Loucy (cell line): ENCODE results near the gene P2RY8.
"Not testable (repeated sequence)": the region's sequence is repeated elsewhere in the genome, so short reads cannot be mapped to it uniquely, and the experiment has no call there.

Experiments
- H2AFZ ChIP-seq: fragments of 200-600 bp; sonication (generic); 2 replicates; pipeline ENCODE4 v1.6.0; 2016; ENCODE audit warnings: antibody characterized with exemption, mild to moderate bottlenecking, low read length, moderate library complexity
- H3F3A ChIP-seq: fragments of 200-600 bp; 2 replicates; pipeline ENCODE4 v1.6.0; 2016; ENCODE audit warnings: antibody characterized with exemption, low read depth, mild to moderate bottlenecking
- H3K27me3 ChIP-seq: fragments of 200-600 bp; sonication (generic); 2 replicates; pipeline ENCODE4 v1.6.1; 2014; ENCODE audit warnings: low read length, mild to moderate bottlenecking; ENCODE audit not compliant: insufficient read depth, poor library complexity, severe bottlenecking
- H3K36me3 ChIP-seq: fragments of 200-600 bp; sonication (generic); 2 replicates; pipeline ENCODE4 v1.6.1; 2016; ENCODE audit warnings: low read length; ENCODE audit not compliant: insufficient read depth
- H3K4me1 ChIP-seq: fragments of 200-600 bp; sonication (generic); 2 replicates; pipeline ENCODE4 v1.5.1; 2014; ENCODE audit warnings: low read length, mild to moderate bottlenecking; ENCODE audit not compliant: insufficient read depth, poor library complexity, severe bottlenecking
- H3K4me2 ChIP-seq: fragments of 200-600 bp; sonication (generic); 2 replicates; pipeline ENCODE4 v1.6.0; 2014; ENCODE audit warnings: antibody characterized with exemption, low read length, low read depth, mild to moderate bottlenecking; ENCODE audit not compliant: poor library complexity, severe bottlenecking
- H3K4me3 ChIP-seq: fragments of 200-600 bp; sonication (generic); 2 replicates; pipeline ENCODE4 v1.5.1; 2014; ENCODE audit warnings: low read length, mild to moderate bottlenecking, mixed read lengths; ENCODE audit not compliant: poor library complexity, severe bottlenecking
- H3K79me2 ChIP-seq: fragments of 200-600 bp; sonication (generic); 2 replicates; pipeline ENCODE4 v1.6.1; 2014; ENCODE audit warnings: low read length; ENCODE audit not compliant: insufficient read depth
- H3K9ac ChIP-seq: fragments of 200-600 bp; sonication (generic); 2 replicates; pipeline ENCODE4 v1.6.0; 2014; ENCODE audit warnings: mild to moderate bottlenecking, low read depth, low read length, moderate library complexity; ENCODE audit not compliant: poor library complexity, severe bottlenecking
- H3K9me2 ChIP-seq: fragments of 200-600 bp; sonication (generic); replicated peaks from 2 replicates; pipeline ENCODE4 v1.6.1; 2016; ENCODE audit warnings: low read depth, low read length, mixed read lengths
- H3K9me3 ChIP-seq: fragments of 200-600 bp; sonication (generic); 2 replicates; pipeline ENCODE4 v1.6.1; 2014; ENCODE audit warnings: mild to moderate bottlenecking, antibody characterized with exemption, low read length, low read depth; ENCODE audit not compliant: insufficient read depth
- H4K20me1 ChIP-seq: fragments of 200-600 bp; sonication (generic); 2 replicates; pipeline ENCODE4 v1.6.0; 2014; ENCODE audit warnings: antibody characterized with exemption, low read length, mild to moderate bottlenecking; ENCODE audit not compliant: insufficient read depth, poor library complexity, severe bottlenecking
- CTCF ChIP-seq: fragments of 200-600 bp; sonication (generic); conservative IDR thresholded peaks from 2 replicates; pipeline ENCODE4 v1.5.1; 2014; ENCODE audit warnings: mild to moderate bottlenecking, antibody characterized with exemption, low read length
- EZH2phosphoT487 ChIP-seq: fragments of 200-600 bp; IDR thresholded peaks from 2 replicates; pipeline ENCODE4 v1.6.1; 2018; ENCODE audit warnings: antibody characterized with exemption, mild to moderate bottlenecking, moderate library complexity, borderline replicate concordance

Gene P2RY8

DNA sequence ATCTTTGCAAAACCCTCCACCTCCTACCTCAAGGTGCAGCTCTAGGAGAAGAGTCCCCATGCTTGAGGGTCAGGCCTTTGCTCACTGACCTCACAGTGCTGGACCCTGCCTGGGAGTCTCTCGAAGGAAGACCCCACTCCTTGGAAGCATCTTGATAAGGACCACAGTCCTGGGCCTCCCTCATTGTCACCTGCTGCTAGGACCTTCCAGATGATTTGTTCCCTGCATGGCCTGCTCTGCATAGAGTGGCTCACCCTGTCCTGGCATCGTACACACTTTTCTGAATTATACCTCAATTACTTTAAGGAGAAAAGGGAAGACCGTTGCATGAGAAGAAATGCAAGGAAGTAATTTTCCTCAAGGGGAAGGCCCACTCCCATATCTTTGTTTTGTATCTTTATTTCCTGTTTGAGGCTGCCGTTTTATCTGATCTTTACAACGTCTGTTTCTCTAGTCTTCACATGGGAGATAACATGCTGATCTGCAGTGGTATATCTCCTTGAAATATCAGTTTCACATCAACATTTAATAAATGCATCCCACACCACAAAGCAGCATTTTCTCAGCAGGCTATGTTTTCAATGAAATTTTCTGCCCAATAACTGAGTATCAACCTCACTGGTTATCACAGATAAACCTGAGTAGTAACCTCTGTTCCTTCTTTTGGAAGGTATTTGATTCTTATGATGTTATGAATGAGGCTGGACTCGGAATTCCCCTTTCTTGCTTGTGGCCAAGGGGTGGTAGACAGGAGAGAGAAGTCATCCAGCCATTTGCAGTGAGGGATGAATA lies 39.4 kb upstream of the P2RY8 start:
- H3K9me3 ChIP-seq, result no peaks in the 10 kb centered on the region

DNA sequence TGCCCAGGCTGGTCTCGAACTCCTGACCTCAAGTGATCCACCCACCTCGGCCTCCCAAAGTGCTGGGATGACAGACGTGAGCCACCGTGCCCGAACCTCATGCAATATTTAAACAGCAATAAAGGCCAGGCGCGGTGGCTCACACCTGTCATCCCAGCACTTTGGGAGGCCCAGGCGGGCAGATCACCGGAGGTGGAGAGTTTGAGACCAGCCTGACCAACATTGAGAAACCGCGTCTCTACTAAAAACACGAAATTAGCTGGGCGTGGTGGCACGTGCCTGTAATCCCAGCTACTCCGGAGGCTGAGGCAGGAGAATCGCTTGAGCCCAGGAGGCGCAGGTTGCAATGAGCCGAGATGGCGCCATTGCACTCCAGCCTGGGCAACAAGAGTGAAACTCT lies 37.2 kb upstream of the P2RY8 start:
- not testable (repeated sequence) for H3K36me3 ChIP-seq, H3K9me3 ChIP-seq, H3K4me2 ChIP-seq, H4K20me1 ChIP-seq, H3K9me2 ChIP-seq, H3K27me3 ChIP-seq, H2AFZ ChIP-seq, H3K9ac ChIP-seq, H3K4me3 ChIP-seq
- H3K4me1 ChIP-seq, result peaks cover 50% of the 10 kb centered on the region
- peaks cover 11% of the 10 kb centered on the region; the same call in 1 of the 2 replicates for H3K79me2 ChIP-seq
- H3F3A ChIP-seq, result peaks cover 18% of the 10 kb centered on the region

More for the DNA sequence above, 39.4 kb upstream of the P2RY8 start:
- peaks cover 8% of the 10 kb centered on the region; the same call in 1 of the 2 replicates for H3F3A ChIP-seq
- peak overlapping the region; percentile 60 for H3K9ac ChIP-seq
- H4K20me1 ChIP-seq, result no peaks in the 10 kb centered on the region
- peak overlapping the region; percentile 61; the same call in 1 of the 2 replicates for H2AFZ ChIP-seq
- H3K4me2 ChIP-seq, result peak overlapping the region; percentile 71
- no peak for TF ChIP-seq EZH2phosphoT487
- no peak for TF ChIP-seq CTCF
- peaks cover 11% of the 10 kb centered on the region; the same call in 1 of the 2 replicates for H3K79me2 ChIP-seq
- no peaks in the 10 kb centered on the region for H3K9me2 ChIP-seq
- no peaks in the 10 kb centered on the region for H3K36me3 ChIP-seq
- H3K4me3 ChIP-seq, result peak overlapping the region; percentile 53
- no peaks in the 10 kb centered on the region for H3K27me3 ChIP-seq
- peaks cover 40% of the 10 kb centered on the region for H3K4me1 ChIP-seq

DNA sequence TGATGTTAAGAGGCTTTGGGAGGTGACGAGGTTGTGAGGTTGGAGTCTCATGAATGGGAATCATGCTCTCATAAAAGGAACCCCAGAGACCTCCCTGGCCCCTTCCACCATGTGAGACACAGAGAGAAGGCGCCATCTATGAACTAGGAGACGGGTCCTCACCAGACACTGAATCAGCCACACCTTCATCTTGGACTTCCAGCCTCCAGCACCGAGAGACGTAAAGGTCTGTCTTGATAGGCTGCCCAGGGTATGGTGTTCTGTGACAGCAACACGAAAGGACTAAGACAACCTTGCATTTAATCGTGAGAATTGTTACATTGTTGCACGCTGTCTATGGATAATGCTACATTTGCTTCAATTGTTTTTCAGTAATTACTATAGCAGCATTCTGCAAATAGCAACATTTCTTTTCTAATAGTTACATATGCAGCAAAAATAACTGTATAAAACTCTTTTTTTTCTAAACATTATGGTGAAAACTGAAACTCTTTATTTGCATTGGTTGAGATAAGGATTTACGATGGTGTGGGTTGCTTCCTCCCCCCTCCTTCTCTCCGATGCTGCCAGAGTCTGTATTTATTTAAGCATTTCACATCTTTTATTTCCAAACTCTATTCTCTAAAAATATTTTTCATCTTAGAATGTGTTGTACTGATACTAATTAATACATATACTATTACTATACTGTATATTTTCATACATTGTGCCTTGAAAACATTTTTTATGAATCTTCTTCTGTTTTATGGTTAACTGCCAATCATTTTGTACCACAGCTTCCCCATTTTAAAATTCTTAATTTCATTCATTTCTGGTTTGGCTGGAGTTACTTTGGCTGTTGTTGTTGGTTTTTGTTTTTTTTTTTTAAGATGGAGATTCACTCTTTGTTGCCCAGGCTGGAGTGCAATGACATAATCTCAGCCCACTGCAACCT lies 28.0 kb upstream of the P2RY8 start:
- Histone ChIP-seq H3K9me3 (no peaks in the 10 kb centered on the region), H3K4me3 (peak overlapping the region; percentile 69), H3F3A (peaks cover 4% of the 10 kb centered on the region), H3K9ac (peak overlapping the region; percentile 69), H3K27me3 (no peaks in the 10 kb centered on the region), H3K4me2 (peak overlapping the region; percentile 74), H2AFZ (peak overlapping the region; percentile 78), H3K79me2 (no peaks in the 10 kb centered on the region), H3K36me3 (no peaks in the 10 kb centered on the region), H3K9me2 (no peaks in the 10 kb centered on the region), H3K4me1 (peaks cover 14% of the 10 kb centered on the region), H4K20me1 (no peaks in the 10 kb centered on the region)
- no peak for TF ChIP-seq EZH2phosphoT487
- TF ChIP-seq CTCF, result no peak

- not testable (repeated sequence) for H3K36me3 ChIP-seq, H3K9ac ChIP-seq
Observed at GRCh38 chrX:1564077-1564476, 27.1 kb upstream of the P2RY8 start.

More at GRCh38 chrX:1564077-1564476, 27.1 kb upstream of the P2RY8 start:
- not testable (repeated sequence) for H3K27me3 ChIP-seq, H2AFZ ChIP-seq, H4K20me1 ChIP-seq, H3K9me3 ChIP-seq, H3K79me2 ChIP-seq, H3K4me1 ChIP-seq, H3F3A ChIP-seq, H3K9me2 ChIP-seq, H3K4me2 ChIP-seq, H3K4me3 ChIP-seq
